Measurements from ENCODE around the gene FILIP1L.

DNA sequence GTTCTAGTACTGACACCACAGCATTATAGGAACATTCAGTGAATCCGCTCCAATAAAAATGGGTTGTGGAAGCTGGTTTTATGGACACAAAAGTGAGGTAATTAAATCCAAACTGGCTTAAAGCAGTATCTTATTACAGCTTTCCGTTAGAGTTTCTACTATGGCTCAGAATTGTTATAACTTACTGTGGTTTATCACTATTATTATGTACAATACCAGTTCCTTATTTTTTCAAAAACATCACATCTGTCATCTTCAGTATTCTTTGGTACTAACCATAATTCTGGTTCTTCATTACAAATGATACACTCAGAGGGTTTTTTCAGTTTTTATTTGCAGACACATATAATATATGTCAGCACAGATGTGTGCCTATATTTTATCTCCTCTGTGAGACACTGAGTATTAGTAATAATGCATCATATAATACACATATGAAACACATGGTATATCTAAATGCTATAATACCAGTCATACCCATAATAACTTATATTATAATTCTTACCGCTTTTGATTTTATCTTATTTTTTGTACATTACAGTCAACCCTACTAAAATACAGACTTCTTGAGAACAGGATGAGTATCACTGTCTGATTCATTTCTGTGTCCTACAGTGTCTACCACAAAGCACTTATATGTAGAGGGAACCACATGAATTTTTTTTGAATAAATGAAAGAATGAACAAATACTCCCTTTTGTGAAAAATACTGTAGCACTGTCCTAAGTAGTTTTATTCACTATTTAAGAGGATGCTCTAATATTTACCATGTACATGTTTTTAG, 257.7 kb downstream of the FILIP1L start:
- TF ChIP-seq SIN3A (conservative IDR thresholded peaks at IDR 0.05 in 1 of 2, IDR thresholded peaks at IDR 0.05 in 1 of 2; ENCODE audit: low read depth in 1 of 2, low read length in 2 of 2) (no peak), RAD21 (IDR thresholded peaks at IDR 0.05 in 1 of 2, conservative IDR thresholded peaks at IDR 0.05 in 1 of 2; ENCODE audit: low read depth in 2 of 2, low read length in 2 of 2) (no peak), POLR2AphosphoS5 (IDR thresholded peaks at IDR 0.05; ENCODE audit: low read depth, low read length) (no peak), POLR2A (IDR thresholded peaks at IDR 0.05; ENCODE audit: control extremely low read depth in 1 of 2, low read depth in 2 of 2, low read length in 2 of 2) (no peak), EGR1 (IDR thresholded peaks at IDR 0.05; ENCODE audit: borderline replicate concordance, low read depth, low read length) (no peak), BACH1 (IDR thresholded peaks at IDR 0.05; ENCODE audit: low read length) (no peak), HDAC2 (IDR thresholded peaks at IDR 0.05; ENCODE audit: borderline replicate concordance in 1 of 2, low read depth in 2 of 2, low read length in 2 of 2) (no peak)
- TF ChIP-seq, protein P1, sequence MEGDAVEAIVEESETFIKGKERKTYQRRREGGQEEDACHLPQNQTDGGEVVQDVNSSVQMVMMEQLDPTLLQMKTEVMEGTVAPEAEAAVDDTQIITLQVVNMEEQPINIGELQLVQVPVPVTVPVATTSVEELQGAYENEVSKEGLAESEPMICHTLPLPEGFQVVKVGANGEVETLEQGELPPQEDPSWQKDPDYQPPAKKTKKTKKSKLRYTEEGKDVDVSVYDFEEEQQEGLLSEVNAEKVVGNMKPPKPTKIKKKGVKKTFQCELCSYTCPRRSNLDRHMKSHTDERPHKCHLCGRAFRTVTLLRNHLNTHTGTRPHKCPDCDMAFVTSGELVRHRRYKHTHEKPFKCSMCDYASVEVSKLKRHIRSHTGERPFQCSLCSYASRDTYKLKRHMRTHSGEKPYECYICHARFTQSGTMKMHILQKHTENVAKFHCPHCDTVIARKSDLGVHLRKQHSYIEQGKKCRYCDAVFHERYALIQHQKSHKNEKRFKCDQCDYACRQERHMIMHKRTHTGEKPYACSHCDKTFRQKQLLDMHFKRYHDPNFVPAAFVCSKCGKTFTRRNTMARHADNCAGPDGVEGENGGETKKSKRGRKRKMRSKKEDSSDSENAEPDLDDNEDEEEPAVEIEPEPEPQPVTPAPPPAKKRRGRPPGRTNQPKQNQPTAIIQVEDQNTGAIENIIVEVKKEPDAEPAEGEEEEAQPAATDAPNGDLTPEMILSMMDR (IDR thresholded peaks at IDR 0.05; ENCODE audit: control extremely low read depth in 1 of 3, insufficient read depth in 1 of 3, low read depth in 1 of 3, low read length in 3 of 3): no peak
- TF ChIP-seq, protein P2, sequence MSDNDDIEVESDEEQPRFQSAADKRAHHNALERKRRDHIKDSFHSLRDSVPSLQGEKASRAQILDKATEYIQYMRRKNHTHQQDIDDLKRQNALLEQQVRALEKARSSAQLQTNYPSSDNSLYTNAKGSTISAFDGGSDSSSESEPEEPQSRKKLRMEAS (IDR thresholded peaks at IDR 0.05): no peak

All from H1 (cell line).